ENCODE results near the gene NAIF1. TPM values are rescaled to one million over a fixed set of nuclear protein-coding genes. Genes with fewer than 3 reads are reported as not detected.

The NAIF1 gene
- total RNA-seq, 1 donor from 2014 or later, result 12.5 TPM

GRCh38 chr9:128026773-128027541 is 40.2 kb downstream of the NAIF1 start:
- peak; percentile 57 to 63 for DNase-seq (ENCODE audit: low read depth in 2 of 2)

- no peak for DNase-seq (ENCODE audit: low read depth in 2 of 2)
These were observed 40.8 kb downstream of the NAIF1 start for GRCh38 chr9:128026255-128026772.

- DNase-seq (ENCODE audit: low read depth in 2 of 2), result no peak
These were observed 41.4 kb downstream of the NAIF1 start for GRCh38 chr9:128025736-128026135.

- DNase-seq (ENCODE audit: low read depth in 2 of 2), result peak; percentile 24 to 32
These were observed 42.3 kb downstream of the NAIF1 start for GRCh38 chr9:128024761-128025308.

- DNase-seq (ENCODE audit: low read depth in 2 of 2), result peak in 1 of 2 donors; percentile 23
These were observed 43.4 kb downstream of the NAIF1 start for GRCh38 chr9:128023671-128024070.

GRCh38 chr9:128022886-128023285 is 44.2 kb downstream of the NAIF1 start:
- peak; percentile 32 to 39 for DNase-seq (ENCODE audit: low read depth in 2 of 2)

- no peak for DNase-seq (ENCODE audit: low read depth in 2 of 2)
These were observed 46.0 kb downstream of the NAIF1 start for GRCh38 chr9:128021098-128021497.

GRCh38 chr9:128020692-128021091 is 46.4 kb downstream of the NAIF1 start:
- DNase-seq (ENCODE audit: low read depth in 2 of 2), result no peak

- DNase-seq (ENCODE audit: low read depth in 2 of 2), result no peak
These were observed 51.4 kb downstream of the NAIF1 start for GRCh38 chr9:128015696-128016095.

Other genes starting within 250 kb of the NAIF1 start
- gene ENG, start 212.7 kb downstream of the NAIF1 start, total RNA-seq, result 34.0 and 51.6 TPM in 2 replicates
- 22.0 and 24.8 TPM in 2 replicates for gene AK1, start 189.6 kb downstream of the NAIF1 start, total RNA-seq
- gene ST6GALNAC6, start 167.7 kb downstream of the NAIF1 start, total RNA-seq, result 23.5 and 30.0 TPM in 2 replicates
- 25.5 and 26.6 TPM in 2 replicates for gene ST6GALNAC4, start 150.3 kb downstream of the NAIF1 start, total RNA-seq
- gene PIP5KL1, start 136.5 kb downstream of the NAIF1 start, total RNA-seq, result 0.44 and 0.60 TPM in 2 replicates
- 8.9 and 12.3 TPM in 2 replicates for gene DPM2, start 129.5 kb downstream of the NAIF1 start, total RNA-seq
- gene EEIG1, start 86.3 kb downstream of the NAIF1 start, total RNA-seq, result 10.2 and 24.2 TPM in 2 replicates
- gene SLC25A25, start 912 bp upstream of the NAIF1 start, total RNA-seq, result 27.5 and 78.2 TPM in 2 replicates
- 62.5 and 67.8 TPM in 2 replicates for gene PTGES2, start 60.4 kb upstream of the NAIF1 start, total RNA-seq
- not detected in 2 replicates for gene LCN2, start 82.1 kb upstream of the NAIF1 start, total RNA-seq
- 31.8 and 48.2 TPM in 2 replicates for gene BBLN, start 92.9 kb upstream of the NAIF1 start, total RNA-seq
- 9.4 and 12.3 TPM in 2 replicates for gene CIZ1, start 124.3 kb upstream of the NAIF1 start, total RNA-seq
- 0.40 and 0.44 TPM in 2 replicates for gene DNM1, start 136.1 kb upstream of the NAIF1 start, total RNA-seq
- gene GOLGA2, start 208.7 kb upstream of the NAIF1 start, total RNA-seq, result 32.9 and 49.6 TPM in 2 replicates
- gene SWI5, start 209.0 kb upstream of the NAIF1 start, total RNA-seq, result 17.5 and 19.6 TPM in 2 replicates